Measurements from ENCODE around the gene CDC7. TPM values are rescaled to one million over a fixed set of nuclear protein-coding genes. Genes with fewer than 3 reads are reported as not detected.

CDC7 gene
- total RNA-seq, 4 donors from 2014 or later = 2.0 to 6.8 (median 4.1) TPM

DNA sequence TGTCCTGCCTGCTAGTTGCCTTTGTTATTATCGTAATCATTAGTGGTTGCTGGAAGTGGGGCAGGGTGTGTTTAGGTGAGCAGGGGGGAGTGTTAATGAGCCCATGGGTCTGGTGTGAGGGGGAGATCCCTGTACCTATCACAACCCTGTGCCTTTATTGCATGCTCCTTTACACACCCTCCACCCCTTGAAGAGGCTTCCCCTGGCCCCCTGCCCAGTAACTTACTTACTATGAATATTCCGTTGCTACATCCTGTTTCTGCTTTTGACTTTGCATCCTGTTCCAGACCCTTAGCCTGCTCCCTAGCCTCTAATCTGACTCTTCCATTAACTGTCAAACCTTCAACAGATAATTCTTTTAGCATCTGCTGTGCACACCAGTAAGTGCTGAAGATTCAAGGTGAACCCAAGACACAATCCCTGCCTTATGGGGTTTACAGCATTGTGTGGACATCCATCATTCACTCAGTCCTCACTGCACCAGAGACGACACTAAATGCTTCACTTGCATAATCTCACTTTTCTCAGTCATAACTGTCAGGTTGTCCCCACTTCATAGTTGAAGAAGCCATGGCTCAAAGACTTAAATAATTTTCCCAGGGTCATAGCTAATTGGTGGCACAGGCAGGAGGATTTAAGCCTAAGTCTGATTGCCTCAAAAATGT, 47.9 kb downstream of the CDC7 start:
- DNase-seq = no peak
- no peak for TF ChIP-seq POLR2A (IDR thresholded peaks at IDR 0.05)
- TF ChIP-seq, protein P1, sequence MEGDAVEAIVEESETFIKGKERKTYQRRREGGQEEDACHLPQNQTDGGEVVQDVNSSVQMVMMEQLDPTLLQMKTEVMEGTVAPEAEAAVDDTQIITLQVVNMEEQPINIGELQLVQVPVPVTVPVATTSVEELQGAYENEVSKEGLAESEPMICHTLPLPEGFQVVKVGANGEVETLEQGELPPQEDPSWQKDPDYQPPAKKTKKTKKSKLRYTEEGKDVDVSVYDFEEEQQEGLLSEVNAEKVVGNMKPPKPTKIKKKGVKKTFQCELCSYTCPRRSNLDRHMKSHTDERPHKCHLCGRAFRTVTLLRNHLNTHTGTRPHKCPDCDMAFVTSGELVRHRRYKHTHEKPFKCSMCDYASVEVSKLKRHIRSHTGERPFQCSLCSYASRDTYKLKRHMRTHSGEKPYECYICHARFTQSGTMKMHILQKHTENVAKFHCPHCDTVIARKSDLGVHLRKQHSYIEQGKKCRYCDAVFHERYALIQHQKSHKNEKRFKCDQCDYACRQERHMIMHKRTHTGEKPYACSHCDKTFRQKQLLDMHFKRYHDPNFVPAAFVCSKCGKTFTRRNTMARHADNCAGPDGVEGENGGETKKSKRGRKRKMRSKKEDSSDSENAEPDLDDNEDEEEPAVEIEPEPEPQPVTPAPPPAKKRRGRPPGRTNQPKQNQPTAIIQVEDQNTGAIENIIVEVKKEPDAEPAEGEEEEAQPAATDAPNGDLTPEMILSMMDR (IDR thresholded peaks at IDR 0.05) = no peak
- Histone ChIP-seq H3K4me3 (no peak overlapping the region), H3K36me3 (no peaks in the 10 kb centered on the region), H3K4me1 (peaks cover 3 to 17% (median 8%) of the 10 kb centered on the region in 3 donors), H3K9me3 (no peaks in the 10 kb centered on the region), H3K27me3 (peaks cover 0 to 13% (median 0%) of the 10 kb centered on the region in 4 donors), H3K27ac (peak overlapping the region in 1 of 4 donors; percentile 33)
- 52 to 54% methylated on average over 3 of the region's 3 CpGs for WGBS, 2 donors
- intact Hi-C loops (cut with DNase I) = no loop called here

DNA sequence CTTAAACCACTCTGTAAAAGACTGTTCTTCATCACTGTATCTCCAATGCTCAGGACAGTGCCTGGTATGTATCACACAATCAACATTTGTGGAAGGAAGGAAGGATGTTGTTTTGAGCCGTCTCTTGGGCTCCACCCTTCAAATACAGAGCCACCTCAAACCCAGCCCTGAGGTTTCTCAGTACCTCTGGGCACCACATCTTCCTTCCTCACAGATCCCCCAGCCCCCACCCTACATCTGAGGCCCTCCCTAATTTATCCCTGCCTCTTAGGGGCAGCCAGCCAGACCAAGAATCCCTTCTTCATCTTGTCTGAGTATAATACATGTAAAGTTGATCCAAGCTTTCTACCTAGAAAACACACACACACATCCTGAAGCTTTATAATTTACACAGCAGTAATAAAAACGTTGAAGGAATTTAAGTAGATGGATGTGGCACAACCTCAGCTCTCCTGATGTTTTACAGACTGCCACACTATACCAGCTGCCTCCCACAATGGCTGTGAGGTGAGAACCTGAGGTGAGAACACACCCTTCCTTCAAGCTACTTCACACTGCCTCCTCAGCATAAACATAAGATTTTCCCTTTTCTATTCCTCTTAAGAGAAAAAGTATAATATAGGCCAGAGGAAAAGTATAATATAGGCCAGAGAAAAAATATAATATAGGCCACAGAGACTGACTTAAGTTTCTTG, 48.5 kb downstream of the CDC7 start:
- WGBS, 2 donors = 25 to 43% methylated on average over 2 of the region's 2 CpGs
- intact Hi-C loops (cut with DNase I) = no loop called here
- Histone ChIP-seq H3K27me3 (peaks cover 0 to 13% (median 0%) of the 10 kb centered on the region in 4 donors), H3K36me3 (no peaks in the 10 kb centered on the region), H3K4me3 (no peak overlapping the region), H3K27ac (peak overlapping the region in 1 of 4 donors; percentile 33), H3K9me3 (no peaks in the 10 kb centered on the region), H3K4me1 (peaks cover 3 to 19% (median 8%) of the 10 kb centered on the region in 3 donors)
- TF ChIP-seq POLR2A (IDR thresholded peaks at IDR 0.05) = no peak
- TF ChIP-seq, protein P1 (IDR thresholded peaks at IDR 0.05) = no peak
- DNase-seq = no peak

DNA sequence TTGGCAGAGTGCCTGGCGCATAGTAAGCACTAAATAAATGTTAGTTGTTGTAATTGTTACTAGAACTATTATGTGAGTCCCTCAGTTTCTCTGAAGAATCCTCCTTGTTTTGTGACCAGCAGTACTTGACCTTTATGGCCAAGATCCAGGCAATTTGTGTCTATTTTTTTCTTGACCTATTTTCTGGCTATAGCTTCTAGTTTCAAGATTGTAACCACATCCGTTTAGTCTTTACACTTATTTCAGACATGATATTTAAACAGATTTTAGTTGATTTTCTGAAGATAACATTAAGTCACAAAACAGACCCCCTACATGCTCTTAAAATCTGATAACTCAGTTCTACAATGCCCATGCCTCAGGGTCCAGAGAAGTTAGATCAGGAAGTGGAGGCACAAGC, 50.3 kb downstream of the CDC7 start:
- Histone ChIP-seq H3K4me1 (peaks cover 3 to 35% (median 8%) of the 10 kb centered on the region in 3 donors), H3K36me3 (no peaks in the 10 kb centered on the region), H3K4me3 (no peak overlapping the region), H3K9me3 (no peaks in the 10 kb centered on the region), H3K27ac (no peak overlapping the region), H3K27me3 (peaks cover 0 to 4% (median 0%) of the 10 kb centered on the region in 4 donors)
- intact Hi-C loops (cut with DNase I) = no loop called here
- DNase-seq = no peak
- WGBS, 2 donors = 82 to 83% methylated on average over 2 of the region's 2 CpGs
- TF ChIP-seq, protein P1 (IDR thresholded peaks at IDR 0.05) = no peak
- TF ChIP-seq POLR2A (IDR thresholded peaks at IDR 0.05) = no peak

DNA sequence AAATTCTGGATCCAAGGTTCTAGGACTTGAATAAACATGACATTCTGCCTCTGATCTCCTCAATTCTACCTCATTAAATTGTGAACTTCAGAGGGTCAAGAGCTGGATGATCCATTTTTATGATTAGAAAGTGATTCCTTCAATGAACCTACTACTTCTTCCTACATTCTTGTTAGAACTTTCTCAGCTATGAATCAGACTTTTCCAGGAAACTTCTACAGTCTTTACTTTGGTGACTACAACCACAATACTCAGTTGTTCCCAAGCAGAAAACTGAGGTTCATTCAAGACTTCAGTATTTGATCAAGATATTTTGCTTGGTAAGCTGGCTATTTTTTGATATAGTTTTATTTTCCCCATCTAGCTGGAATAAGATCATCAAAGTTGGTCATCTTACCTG, 51.4 kb downstream of the CDC7 start:
- Histone ChIP-seq H3K4me3 (no peak overlapping the region), H3K9me3 (no peaks in the 10 kb centered on the region), H3K4me1 (peaks cover 3 to 43% (median 8%) of the 10 kb centered on the region in 3 donors), H3K27me3 (no peaks in the 10 kb centered on the region), H3K36me3 (no peaks in the 10 kb centered on the region), H3K27ac (peak overlapping the region in 1 of 4 donors; percentile 19)
- intact Hi-C loops (cut with DNase I) = no loop called here
- DNase-seq = no peak
- TF ChIP-seq POLR2A (IDR thresholded peaks at IDR 0.05) = no peak
- TF ChIP-seq, protein P1 (IDR thresholded peaks at IDR 0.05) = no peak

DNA sequence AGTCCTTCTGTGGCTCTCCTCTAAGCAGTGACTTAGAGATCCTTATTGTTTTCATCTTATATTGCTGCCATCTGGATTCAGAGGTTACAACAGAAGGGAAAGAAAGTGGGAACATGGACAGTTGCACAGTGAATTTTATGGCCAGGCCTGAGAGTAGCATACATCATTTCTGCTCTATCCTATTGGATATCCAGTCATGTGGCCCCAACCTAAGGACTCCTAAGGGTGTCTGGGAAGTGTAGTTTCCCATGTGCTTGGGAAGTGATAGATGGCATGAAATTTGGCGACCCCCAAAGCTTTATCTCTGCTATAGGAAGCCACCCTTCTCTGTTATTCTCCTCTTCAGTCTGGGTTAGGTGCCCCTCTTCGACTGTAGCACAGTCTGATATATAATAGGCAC, 51.9 kb downstream of the CDC7 start:
- DNase-seq = no peak
- intact Hi-C loops (cut with DNase I) = no loop called here
- 65 to 89% methylated on average over 2 of the region's 2 CpGs for WGBS, 2 donors
- peaks cover 3 to 45% (median 8%) of the 10 kb centered on the region in 3 donors for H3K4me1 ChIP-seq
- H3K9me3 ChIP-seq = no peaks in the 10 kb centered on the region
- no peak overlapping the region for H3K4me3 ChIP-seq
- no peaks in the 10 kb centered on the region for H3K36me3 ChIP-seq
- no peak for TF ChIP-seq POLR2A (IDR thresholded peaks at IDR 0.05)
- H3K27me3 ChIP-seq = no peaks in the 10 kb centered on the region
- peak overlapping the region in 1 of 4 donors; percentile 19 for H3K27ac ChIP-seq
